ENCODE data around the gene EXOSC5. TPM values are rescaled to one million over a fixed set of nuclear protein-coding genes. Genes with fewer than 3 reads are reported as not detected.

EXOSC5 gene
- total RNA-seq, 2 experiments from 2014 or later, result 46.6 to 47.0 TPM

DNA sequence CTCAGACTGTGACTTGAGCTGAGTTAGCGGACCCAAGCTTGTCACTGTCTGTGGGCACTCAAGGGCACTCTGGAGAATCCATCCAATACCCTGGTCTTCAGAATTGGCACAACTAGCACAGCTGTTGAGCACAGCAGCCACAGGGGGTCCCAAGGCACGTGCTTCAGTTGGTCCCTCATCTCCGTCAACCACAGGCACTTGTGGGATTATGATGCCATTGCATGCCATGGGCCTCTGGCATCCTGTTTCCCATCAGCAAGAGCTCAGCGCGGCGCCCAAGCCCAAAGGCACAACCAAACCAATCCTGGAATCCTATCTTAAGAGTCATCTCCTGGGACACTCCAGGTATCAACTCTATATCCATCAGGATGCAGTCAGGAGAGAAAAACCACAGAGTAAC, 33.8 kb upstream of the EXOSC5 start:
- POLR2A ChIA-PET, result interaction anchor here (1.1 to 1.5 kb wide), 2 partner anchors 12 to 43 kb away, joined by 3 to 7 read pairs; no protein-coding TSS in a partner anchor

DNA sequence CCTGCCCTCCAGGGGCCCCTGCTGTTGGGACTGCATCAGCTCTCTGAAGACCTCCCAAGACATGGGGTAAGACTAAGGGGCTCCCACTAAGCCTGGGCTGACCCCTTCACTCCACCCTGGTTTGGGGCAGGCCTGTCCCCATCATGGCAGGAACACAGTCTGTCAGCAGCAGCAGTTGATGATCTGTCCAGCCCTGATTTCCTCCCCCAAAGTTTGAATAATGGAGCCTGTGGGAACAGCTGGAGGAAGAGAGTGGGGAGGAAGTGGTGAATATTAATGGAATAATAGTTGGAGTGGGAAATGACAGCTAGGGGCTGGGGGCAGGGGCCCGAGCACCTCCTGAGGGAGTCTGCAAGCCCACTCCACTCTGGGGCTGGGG, 31.3 kb upstream of the EXOSC5 start:
- H3K9me3 Mint-ChIP-seq, result no peaks in the 10 kb centered on the region
- intact Hi-C loops (cut with micrococcal nuclease), result no loop called here
- ChIA-PET POLR2A (interaction anchor here (0.7 to 1.5 kb wide), 3 partner anchors 10 to 96 kb away, joined by 3 to 13 read pairs (median 3); no protein-coding TSS in a partner anchor), CTCF (interaction anchor here (0.6 to 4.0 kb wide), 5 partner anchors 11 to 142 kb away, joined by 3 to 17 read pairs (median 4); partner anchors contain the start of gene DMAC2)
- no peak overlapping the region for H3K27ac Mint-ChIP-seq
- ATAC-seq (no peak), DNase-seq (no peak)
- no peaks in the 10 kb centered on the region for H3K27me3 Mint-ChIP-seq
- H3K36me3 Mint-ChIP-seq (ENCODE audit: low read depth), result peaks cover 10% of the 10 kb centered on the region
- TF ChIP-seq, protein P1, sequence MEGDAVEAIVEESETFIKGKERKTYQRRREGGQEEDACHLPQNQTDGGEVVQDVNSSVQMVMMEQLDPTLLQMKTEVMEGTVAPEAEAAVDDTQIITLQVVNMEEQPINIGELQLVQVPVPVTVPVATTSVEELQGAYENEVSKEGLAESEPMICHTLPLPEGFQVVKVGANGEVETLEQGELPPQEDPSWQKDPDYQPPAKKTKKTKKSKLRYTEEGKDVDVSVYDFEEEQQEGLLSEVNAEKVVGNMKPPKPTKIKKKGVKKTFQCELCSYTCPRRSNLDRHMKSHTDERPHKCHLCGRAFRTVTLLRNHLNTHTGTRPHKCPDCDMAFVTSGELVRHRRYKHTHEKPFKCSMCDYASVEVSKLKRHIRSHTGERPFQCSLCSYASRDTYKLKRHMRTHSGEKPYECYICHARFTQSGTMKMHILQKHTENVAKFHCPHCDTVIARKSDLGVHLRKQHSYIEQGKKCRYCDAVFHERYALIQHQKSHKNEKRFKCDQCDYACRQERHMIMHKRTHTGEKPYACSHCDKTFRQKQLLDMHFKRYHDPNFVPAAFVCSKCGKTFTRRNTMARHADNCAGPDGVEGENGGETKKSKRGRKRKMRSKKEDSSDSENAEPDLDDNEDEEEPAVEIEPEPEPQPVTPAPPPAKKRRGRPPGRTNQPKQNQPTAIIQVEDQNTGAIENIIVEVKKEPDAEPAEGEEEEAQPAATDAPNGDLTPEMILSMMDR (IDR thresholded peaks at IDR 0.05), result no peak
- peak overlapping the region; percentile 5 for H3K4me3 Mint-ChIP-seq
- peaks cover 24% of the 10 kb centered on the region for H3K4me1 Mint-ChIP-seq (ENCODE audit: low read depth)

More for the DNA sequence above, 33.8 kb upstream of the EXOSC5 start:
- Mint-ChIP-seq H3K4me3 (no peak overlapping the region), H3K27me3 (no peaks in the 10 kb centered on the region), H3K27ac (no peak overlapping the region), H3K9me3 (no peaks in the 10 kb centered on the region), H3K36me3 (ENCODE audit: low read depth) (peaks cover 10% of the 10 kb centered on the region), H3K4me1 (ENCODE audit: low read depth) (peaks cover 24% of the 10 kb centered on the region)
- no peak for ATAC-seq
- no peak for DNase-seq
- intact Hi-C loops (cut with micrococcal nuclease), result no loop called here
- TF ChIP-seq, protein P1 (IDR thresholded peaks at IDR 0.05), result no peak
- CTCF ChIA-PET, result interaction anchor here (1.7 to 2.0 kb wide), 2 partner anchors 8 to 18 kb away, joined by 5 to 8 read pairs; partner anchors contain the start of gene DMAC2

DNA sequence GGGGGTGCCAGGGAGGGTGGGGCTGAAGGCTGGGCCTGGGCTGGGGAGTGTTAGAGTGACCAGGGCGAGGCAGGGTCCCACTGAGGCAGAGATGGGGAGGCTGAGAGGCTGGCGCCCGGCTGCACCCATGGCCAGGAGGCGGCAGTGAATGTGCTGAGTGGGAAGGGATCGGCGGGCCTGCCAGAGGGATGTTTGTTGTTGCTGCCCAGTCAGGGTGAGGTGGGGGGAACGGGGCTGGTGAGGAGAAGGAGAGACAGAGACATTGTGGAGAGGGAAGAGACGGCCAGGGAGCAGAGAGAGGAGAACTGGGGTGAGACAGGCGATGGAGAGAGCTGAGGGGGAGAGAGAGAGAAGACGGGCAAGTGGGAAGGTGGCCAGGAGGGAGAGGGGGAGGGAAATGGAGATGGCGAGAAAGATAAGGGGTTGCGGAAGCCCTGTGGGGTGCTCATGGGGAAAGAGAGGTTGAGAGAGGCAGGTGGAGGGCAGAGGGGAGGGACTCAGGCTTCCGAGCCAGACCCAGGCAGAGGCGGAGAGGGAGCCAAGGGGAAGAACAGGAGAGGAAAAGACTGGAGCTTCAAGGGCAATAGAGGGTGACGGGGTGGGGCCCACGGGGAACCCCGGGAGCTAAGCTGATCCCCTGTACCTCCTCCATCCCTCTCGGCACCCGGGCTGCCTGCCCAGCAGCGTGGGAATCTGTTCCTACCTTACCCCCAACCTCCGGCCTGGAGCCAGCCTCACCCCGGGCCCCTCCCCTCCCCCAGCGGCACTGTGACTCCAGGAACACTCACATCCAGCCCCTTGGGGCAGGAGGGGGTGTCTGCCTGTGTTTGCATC, 30.7 kb upstream of the EXOSC5 start:
- intact Hi-C loops (cut with micrococcal nuclease), result no loop called here
- ATAC-seq (peak; percentile 50), DNase-seq (peak; percentile 52)
- ChIA-PET CTCF (interaction anchor here (0.6 to 4.0 kb wide), 5 partner anchors 12 to 142 kb away, joined by 3 to 17 read pairs (median 4); partner anchors contain the start of gene DMAC2), POLR2A (interaction anchor here (0.7 to 1.5 kb wide), 4 partner anchors 7 to 96 kb away, joined by 3 to 13 read pairs (median 3); no protein-coding TSS in a partner anchor)
- Mint-ChIP-seq H3K36me3 (ENCODE audit: low read depth) (peaks cover 8% of the 10 kb centered on the region), H3K27ac (peak overlapping the region; percentile 86), H3K27me3 (no peaks in the 10 kb centered on the region), H3K4me1 (ENCODE audit: low read depth) (peaks cover 24% of the 10 kb centered on the region), H3K9me3 (no peaks in the 10 kb centered on the region), H3K4me3 (peak overlapping the region; percentile 71)
- TF ChIP-seq, protein P1 (IDR thresholded peaks at IDR 0.05), result no peak

DNA sequence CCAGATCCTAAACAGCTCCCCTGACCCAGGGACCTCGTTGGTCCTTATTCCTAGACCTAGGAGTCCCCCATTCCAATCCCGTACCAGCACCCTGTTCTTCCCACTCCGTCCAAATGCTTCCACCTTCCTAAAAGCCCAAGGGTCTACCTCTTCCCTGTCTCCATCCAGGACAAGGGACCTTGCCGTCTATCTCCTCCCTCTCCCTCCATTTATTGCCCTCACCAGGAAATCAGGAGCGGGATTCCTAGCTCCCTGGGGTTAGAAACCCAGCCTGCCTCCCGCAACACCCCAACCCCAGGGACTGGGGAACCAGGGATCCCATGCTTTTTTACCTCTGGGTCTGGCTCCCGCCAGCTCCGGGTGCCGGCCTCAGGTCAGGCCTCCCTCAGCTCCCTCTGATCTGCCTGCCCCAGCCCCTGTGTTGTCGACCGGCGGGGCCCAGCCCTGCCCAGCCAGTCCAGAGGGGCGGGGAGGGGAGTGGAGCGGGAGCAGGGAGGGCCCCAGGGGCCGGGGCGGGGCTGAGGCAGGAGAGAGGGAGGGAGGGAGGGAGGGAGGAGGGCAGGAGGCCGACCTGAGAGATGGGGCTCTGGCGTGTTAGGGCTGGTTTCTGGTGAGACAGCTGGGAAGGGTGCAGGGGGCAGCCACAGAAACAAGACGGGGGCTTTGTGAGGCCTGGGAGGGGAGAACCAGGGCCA, 29.9 kb upstream of the EXOSC5 start, which contains the start of gene B3GNT8:
Gene B3GNT8, minus strand, starts transcription at position 423 of the 695 bp plus-strand sequence. CDS start 596 bp downstream, outside the sequence.
- Mint-ChIP-seq H3K36me3 (ENCODE audit: low read depth) (peaks cover under 1% of the 10 kb centered on the region), H3K27me3 (no peaks in the 10 kb centered on the region), H3K27ac (peak within 1 kb of the TSS; percentile 86), H3K9me3 (no peaks in the 10 kb centered on the region), H3K4me3 (peak within 1 kb of the TSS; percentile 71), H3K4me1 (ENCODE audit: low read depth) (peaks cover 24% of the 10 kb centered on the region)
- ATAC-seq, result peak; percentile 83
- CTCF ChIA-PET, result interaction anchor here (1.7 to 4.0 kb wide), 3 partner anchors 13 to 143 kb away, joined by 4 to 17 read pairs (median 15); partner anchors contain the start of gene DMAC2
- intact Hi-C loops (cut with micrococcal nuclease), result no loop called here
- POLR2A ChIA-PET, result interaction anchor here (1.0 to 1.5 kb wide), 3 partner anchors 8 to 12 kb away, joined by 3 to 13 read pairs (median 5); no protein-coding TSS in a partner anchor
- peak; percentile 73 for DNase-seq
- TF ChIP-seq, protein P1 (IDR thresholded peaks at IDR 0.05), result no peak
